ENCODE results near the gene TBRG4.

The TBRG4 gene

DNA sequence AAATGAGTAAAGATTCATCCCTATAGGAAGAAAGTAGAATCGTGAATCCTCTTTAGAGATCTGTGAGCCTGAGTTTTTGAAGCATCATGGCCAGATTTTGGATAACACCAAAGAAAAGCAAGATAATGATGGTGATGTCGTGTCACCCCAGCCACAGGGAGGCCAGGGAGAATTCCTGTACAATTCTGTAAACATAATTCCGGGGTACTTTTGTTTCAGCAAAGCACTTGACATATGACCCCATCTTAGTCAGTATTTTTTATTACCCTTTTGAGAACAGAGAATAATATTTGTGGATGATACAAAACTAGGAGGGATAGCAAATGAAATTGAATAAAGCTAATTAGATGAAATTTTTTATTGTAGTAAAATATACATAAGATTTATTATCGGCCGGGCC, 56.5 kb downstream of the TBRG4 start:
- no peak for DNase-seq (ENCODE audit: low read depth in 3 of 3)

DNA sequence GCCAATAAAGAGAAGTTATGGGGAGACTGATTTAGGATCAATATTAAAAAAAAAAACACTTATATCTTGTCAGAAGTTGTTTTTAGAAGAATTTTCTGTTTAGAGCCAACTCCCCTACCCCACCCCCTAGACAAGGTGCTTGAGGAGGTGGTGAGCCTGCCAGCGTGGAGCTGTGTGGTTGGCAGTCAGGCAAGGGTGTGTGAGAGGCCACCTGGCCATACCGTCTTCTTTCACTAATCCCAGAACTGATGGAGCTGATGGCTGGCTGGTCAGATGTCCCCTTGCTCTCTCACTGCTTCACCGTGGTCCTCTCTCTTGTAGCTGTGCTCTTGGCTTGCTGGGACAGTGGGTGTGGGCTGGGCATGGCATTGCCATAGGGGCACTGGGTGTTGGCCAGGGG, 57.1 kb downstream of the TBRG4 start:
- no peak for DNase-seq (ENCODE audit: low read depth in 3 of 3)

DNA sequence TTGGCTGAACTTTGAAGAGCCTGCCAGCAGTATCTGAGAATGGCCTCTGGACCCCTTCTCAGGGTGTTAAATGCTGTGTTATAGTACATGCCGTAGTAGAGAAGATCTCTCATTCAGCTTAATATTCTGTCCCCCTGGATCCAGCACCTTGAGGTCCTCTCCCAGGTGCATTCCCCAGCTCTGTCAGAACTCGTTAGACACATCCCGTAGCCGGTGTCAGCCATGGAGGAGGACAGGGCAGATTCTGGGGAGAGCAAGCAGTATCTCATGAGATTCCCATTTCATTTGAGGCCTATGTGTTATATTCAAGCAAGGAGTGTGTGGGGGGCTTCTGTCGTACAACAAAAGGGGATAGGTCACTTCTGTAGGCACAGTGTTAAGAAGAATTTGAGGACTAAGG, 57.6 kb downstream of the TBRG4 start:
- no peak for DNase-seq (ENCODE audit: low read depth in 3 of 3)

DNA sequence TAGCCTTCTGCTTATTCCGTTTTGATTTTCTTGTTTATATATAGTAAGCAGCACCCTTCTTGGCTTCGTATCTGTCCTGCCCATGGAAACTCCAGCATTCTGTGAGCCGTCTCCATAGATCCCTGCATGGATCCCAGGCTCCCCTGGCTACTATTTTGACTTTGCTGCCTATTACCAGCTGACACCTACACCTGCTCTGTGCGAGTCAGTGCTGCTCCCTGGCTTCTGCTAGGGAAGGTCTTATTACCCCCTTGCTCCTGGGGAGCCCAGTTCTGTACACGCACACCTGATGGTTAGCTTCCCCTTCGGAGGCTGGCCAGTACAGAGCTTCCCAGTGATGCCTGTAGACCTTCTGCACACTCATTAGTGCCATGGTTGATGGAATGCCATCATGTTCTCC, 58.1 kb downstream of the TBRG4 start:
- no peak for DNase-seq (ENCODE audit: low read depth in 3 of 3)

DNA sequence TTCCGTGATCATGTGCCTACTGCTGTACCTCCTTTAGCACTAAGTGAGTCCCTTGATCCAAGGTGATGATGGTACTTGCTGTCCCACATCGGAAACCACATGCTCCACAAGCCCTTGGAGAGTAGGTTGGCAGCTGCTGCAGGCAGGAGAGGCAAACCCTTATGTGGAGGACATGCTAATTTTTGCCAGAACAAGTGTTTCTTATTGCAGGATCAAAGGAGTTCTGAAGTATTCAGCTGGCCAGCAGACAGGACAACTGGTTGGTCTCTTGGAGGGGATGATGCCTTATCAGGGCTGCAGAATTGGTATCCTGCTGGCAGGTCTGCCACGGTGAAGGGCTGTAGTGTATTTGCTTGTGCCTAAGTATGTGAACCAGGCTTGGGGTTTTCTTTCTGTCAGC, 59.5 kb downstream of the TBRG4 start:
- no peak for DNase-seq (ENCODE audit: low read depth in 3 of 3)

DNA sequence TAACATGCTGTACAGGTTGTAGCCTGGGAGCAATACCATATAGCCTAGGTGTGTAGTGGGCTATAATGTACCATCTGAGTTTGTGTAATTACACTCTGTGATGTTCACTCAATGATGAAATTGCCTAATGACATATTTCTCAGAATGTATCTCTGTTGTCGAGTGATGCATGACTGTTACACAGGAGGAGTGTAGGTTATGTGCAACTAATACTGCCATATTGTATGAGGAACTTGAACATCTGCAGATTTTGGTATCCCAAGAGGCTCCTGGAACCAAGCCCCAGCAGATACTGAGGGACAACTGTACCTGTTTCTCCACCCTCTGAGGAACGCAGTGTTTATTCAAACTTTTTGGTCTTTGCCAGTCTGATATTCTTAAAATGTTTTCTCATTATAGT, 61.3 kb downstream of the TBRG4 start:
- no peak for DNase-seq (ENCODE audit: low read depth in 3 of 3)
